Activated naive CD8-positive, alpha-beta T cell treated with anti-CD3 and anti-CD28 coated beads, Interleukin-2, amount 10 ng/mL, durations not matched to agents 7 days and 5 days (primary cell): ENCODE data around the gene H2AZ1. TPM values are rescaled to one million over a fixed set of nuclear protein-coding genes. Genes with fewer than 3 reads are reported as not detected.
A peak's percentile ranks its signal among the peaks of the same experiment; 100 is the strongest.
"Not testable (repeated sequence)": the region's sequence is repeated elsewhere in the genome, so short reads cannot be mapped to it uniquely, and the experiment has no call there.

Experiments
- ATAC-seq: fragments of 150-1000 bp; cut with Tn5 transposase; one replicate; pipeline ENCODE4 v1.10.0; 2021; ENCODE audit warnings: low read depth, moderate library complexity
- POLR2A ChIA-PET: fragments of 350-600 bp; sonication (Branson Sonifier 250); formaldehyde crosslinking; loops from one replicate; lab custom pipeline; 2021; ENCODE audit warnings: antibody characterized with exemption; lab: Charles Lee
- DNase-seq: peaks from one replicate; pipeline ENCODE4 v3.0.0; 2021
- H3K27ac Mint-ChIP-seq: one replicate; pipeline ENCODE4 v1.8.0; 2022; ENCODE audit warnings: mild to moderate bottlenecking, mixed read lengths
- H3K27me3 Mint-ChIP-seq: one replicate; pipeline ENCODE4 v1.8.0; 2022; ENCODE audit warnings: mild to moderate bottlenecking, moderate library complexity, mixed read lengths
- H3K36me3 Mint-ChIP-seq: one replicate; pipeline ENCODE4 v1.8.0; 2021; ENCODE audit warnings: mild to moderate bottlenecking, mixed read lengths
- H3K4me1 Mint-ChIP-seq: one replicate; pipeline ENCODE4 v1.8.0; 2021; ENCODE audit warnings: mixed read lengths
- H3K4me3 Mint-ChIP-seq: one replicate; pipeline ENCODE4 v1.8.0; 2022; ENCODE audit warnings: mild to moderate bottlenecking, moderate library complexity, mixed read lengths
- H3K9me3 Mint-ChIP-seq: one replicate; pipeline ENCODE4 v1.8.0; 2021; ENCODE audit warnings: mixed read lengths
- total RNA-seq, 2 experiments: library from RNA; stranded (reverse); gene quantifications; one replicate each; pipeline ENCODE4 v1.2.3, GENCODE V29; 2021

The H2AZ1 gene
- total RNA-seq, 2 experiments from 2014 or later: 399 to 400 TPM

GRCh38 chr4:99961711-99962110 lies 11.6 kb upstream of the H2AZ1 start:
- H3K4me3 Mint-ChIP-seq: no peak overlapping the region
- H3K27ac Mint-ChIP-seq: no peak overlapping the region
- ATAC-seq: no peak
- peaks cover 11% of the 10 kb centered on the region for H3K4me1 Mint-ChIP-seq
- H3K9me3 Mint-ChIP-seq: peaks cover 6% of the 10 kb centered on the region
- peaks cover 17% of the 10 kb centered on the region for H3K36me3 Mint-ChIP-seq
- DNase-seq: no peak
- H3K27me3 Mint-ChIP-seq: peaks cover 7% of the 10 kb centered on the region
- POLR2A ChIA-PET: interaction anchor here (0.7 kb wide), 1 partner anchor 1041 kb away, joined by 3 read pairs; no protein-coding TSS in a partner anchor

- H3K36me3 Mint-ChIP-seq: peaks cover 17% of the 10 kb centered on the region
- DNase-seq (no peak), ATAC-seq (no peak)
- H3K27ac Mint-ChIP-seq: no peak overlapping the region
- H3K27me3 Mint-ChIP-seq: peaks cover 7% of the 10 kb centered on the region
- H3K9me3 Mint-ChIP-seq: peaks cover 6% of the 10 kb centered on the region
- H3K4me3 Mint-ChIP-seq: no peak overlapping the region
- H3K4me1 Mint-ChIP-seq: peaks cover 6% of the 10 kb centered on the region
- POLR2A ChIA-PET: no interaction called here
Measured at GRCh38 chr4:99960648-99961047, 10.6 kb upstream of the H2AZ1 start.

GRCh38 chr4:99958207-99958606 lies 8.1 kb upstream of the H2AZ1 start:
- H3K4me3 Mint-ChIP-seq, POLR2A ChIA-PET, ATAC-seq, DNase-seq, H3K27ac Mint-ChIP-seq, H3K27me3 Mint-ChIP-seq, H3K9me3 Mint-ChIP-seq, H3K4me1 Mint-ChIP-seq: not testable (repeated sequence)
- peaks cover 16% of the 10 kb centered on the region for H3K36me3 Mint-ChIP-seq

GRCh38 chr4:99950913-99951254 lies 809 bp upstream of the H2AZ1 start:
- Mint-ChIP-seq H3K36me3 (peaks cover 18% of the 10 kb centered on the region), H3K27me3 (no peaks in the 10 kb centered on the region)

GRCh38 chr4:99949034-99949998 lies 759 bp downstream of the H2AZ1 start:
- Mint-ChIP-seq H3K27me3 (no peaks in the 10 kb centered on the region), H3K4me3 (no peak overlapping the region), H3K27ac (no peak overlapping the region), H3K9me3 (no peaks in the 10 kb centered on the region), H3K4me1 (peaks cover 31% of the 10 kb centered on the region), H3K36me3 (peaks cover 27% of the 10 kb centered on the region)
- DNase-seq: peak; percentile 83
- POLR2A ChIA-PET: interaction anchor here (0.6 to 1.6 kb wide), 12 partner anchors 17 to 1020 kb away, joined by 3 to 9 read pairs (median 4); partner anchors contain the start of genes ADH5, DAPP1, EIF4E and LAMTOR3
- ATAC-seq: peak; percentile 26

More at GRCh38 chr4:99950913-99951254, 809 bp upstream of the H2AZ1 start:
- Mint-ChIP-seq H3K4me3 (no peak overlapping the region), H3K4me1 (peaks cover 21% of the 10 kb centered on the region), H3K27ac (no peak overlapping the region), H3K9me3 (no peaks in the 10 kb centered on the region)
- POLR2A ChIA-PET: interaction anchor here (0.9 to 2.4 kb wide), 7 partner anchors 11 to 443 kb away, joined by 3 to 11 read pairs (median 5); partner anchors contain the start of genes DAPP1 and LAMTOR3
- ATAC-seq (no peak), DNase-seq (no peak)

GRCh38 chr4:99947608-99948007 lies 2.5 kb downstream of the H2AZ1 start:
- DNase-seq (no peak), ATAC-seq (no peak)
- Mint-ChIP-seq H3K27ac (peak overlapping the region; percentile 99), H3K36me3 (peaks cover 41% of the 10 kb centered on the region), H3K4me1 (peaks cover 46% of the 10 kb centered on the region), H3K27me3 (no peaks in the 10 kb centered on the region), H3K4me3 (no peak overlapping the region), H3K9me3 (no peaks in the 10 kb centered on the region)
- POLR2A ChIA-PET: interaction anchor here (0.7 to 2.4 kb wide), 9 partner anchors 53 to 1176 kb away, joined by 3 to 31 read pairs (median 4); partner anchors contain the start of genes DAPP1, LAMTOR3 and METAP1

GRCh38 chr4:99947190-99947578 lies 2.9 kb downstream of the H2AZ1 start:
- Mint-ChIP-seq H3K27ac (peak overlapping the region; percentile 99), H3K27me3 (no peaks in the 10 kb centered on the region), H3K4me3 (no peak overlapping the region), H3K36me3 (peaks cover 41% of the 10 kb centered on the region), H3K9me3 (no peaks in the 10 kb centered on the region), H3K4me1 (peaks cover 45% of the 10 kb centered on the region)
- ATAC-seq (no peak), DNase-seq (no peak)
- POLR2A ChIA-PET: interaction anchor here (0.6 to 2.4 kb wide), 14 partner anchors 19 to 1888 kb away, joined by 3 to 31 read pairs (median 4); partner anchors contain the start of genes DAPP1, LAMTOR3 and METAP1

GRCh38 chr4:99946356-99947189 lies 3.5 kb downstream of the H2AZ1 start, which contains the start of gene DNAJB14:
Gene DNAJB14 (minus strand): TSS chr4:99946618. CDS start chr4:99946571, 47 bp downstream.
- H3K9me3 Mint-ChIP-seq: no peaks in the 10 kb centered on the region
- H3K27me3 Mint-ChIP-seq: no peaks in the 10 kb centered on the region
- peak; percentile 45 for ATAC-seq
- peaks cover 42% of the 10 kb centered on the region for H3K4me1 Mint-ChIP-seq
- peak within 1 kb of the TSS; percentile 99 for H3K27ac Mint-ChIP-seq
- POLR2A ChIA-PET: interaction anchor here (0.6 to 2.4 kb wide), 19 partner anchors 11 to 1887 kb away, joined by 3 to 31 read pairs (median 3); partner anchors contain the start of genes DAPP1, LAMTOR3 and METAP1
- peaks cover 41% of the 10 kb centered on the region for H3K36me3 Mint-ChIP-seq
- peak within 1 kb of the TSS; percentile 98 for H3K4me3 Mint-ChIP-seq
- peak; percentile 89 for DNase-seq

GRCh38 chr4:99945718-99946355 lies 4.2 kb downstream of the H2AZ1 start:
- Mint-ChIP-seq H3K4me1 (peaks cover 43% of the 10 kb centered on the region), H3K4me3 (peak overlapping the region; percentile 98), H3K27ac (peak overlapping the region; percentile 98), H3K9me3 (no peaks in the 10 kb centered on the region), H3K27me3 (no peaks in the 10 kb centered on the region), H3K36me3 (peaks cover 47% of the 10 kb centered on the region)
- no peak for DNase-seq
- ATAC-seq: peak; percentile 1
- POLR2A ChIA-PET: interaction anchor here (0.8 to 2.4 kb wide), 17 partner anchors 10 to 858 kb away, joined by 3 to 31 read pairs (median 4); partner anchors contain the start of genes DAPP1 and LAMTOR3

- POLR2A ChIA-PET: interaction anchor here (2.0 kb wide), 1 partner anchor 50 kb away, joined by 5 read pairs; the partner anchor contains the start of gene LAMTOR3
Measured at GRCh38 chr4:99943904-99944437, 6.1 kb downstream of the H2AZ1 start.

GRCh38 chr4:99938243-99938753 lies 11.8 kb downstream of the H2AZ1 start:
- Mint-ChIP-seq H3K27me3 (no peaks in the 10 kb centered on the region), H3K4me3 (no peak overlapping the region), H3K27ac (no peak overlapping the region), H3K9me3 (peaks cover 3% of the 10 kb centered on the region), H3K4me1 (peaks cover 22% of the 10 kb centered on the region), H3K36me3 (peaks cover 56% of the 10 kb centered on the region)
- POLR2A ChIA-PET: no interaction called here
- ATAC-seq: no peak
- no peak for DNase-seq

More at GRCh38 chr4:99943904-99944437, 6.1 kb downstream of the H2AZ1 start:
- Mint-ChIP-seq H3K4me3 (peak overlapping the region; percentile 58), H3K9me3 (no peaks in the 10 kb centered on the region), H3K4me1 (peaks cover 45% of the 10 kb centered on the region), H3K36me3 (peaks cover 52% of the 10 kb centered on the region), H3K27ac (no peak overlapping the region), H3K27me3 (no peaks in the 10 kb centered on the region)
- no peak for ATAC-seq
- no peak for DNase-seq

- POLR2A ChIA-PET: interaction anchor here (1.3 kb wide), 1 partner anchor 11 kb away, joined by 4 read pairs; the partner anchor contains the start of gene DNAJB14
- Mint-ChIP-seq H3K4me1 (peaks cover 23% of the 10 kb centered on the region), H3K4me3 (no peak overlapping the region), H3K27ac (no peak overlapping the region), H3K9me3 (peaks cover 3% of the 10 kb centered on the region), H3K36me3 (peaks cover 62% of the 10 kb centered on the region), H3K27me3 (no peaks in the 10 kb centered on the region)
- no peak for ATAC-seq
- DNase-seq: no peak
Measured at GRCh38 chr4:99934891-99935290, 15.2 kb downstream of the H2AZ1 start.
